CD4-positive, alpha-beta T cell treated with Interferon alpha-2 for 1 hour (primary cell): Measurements from ENCODE around the gene FDPS.
"Not testable (repeated sequence)": the region's sequence is repeated elsewhere in the genome, so short reads cannot be mapped to it uniquely, and the experiment has no call there.

Experiments
- DNase-seq, 2 donors: peaks; one replicate each; pipeline ENCODE4 v3.0.0-alpha.2; 2020 to 2022

The FDPS gene

GRCh38 chr1:155320661-155321617 is 12.3 kb downstream of the FDPS start, which contains the start of gene RUSC1:
Gene RUSC1 (plus strand): TSS chr1:155320894. CDS start chr1:155321774, 880 bp downstream.
- DNase-seq = peak; percentile 73 to 75

GRCh38 chr1:155321639-155322503 is 13.2 kb downstream of the FDPS start:
- no peak for DNase-seq

- no peak for DNase-seq
Observed at GRCh38 chr1:155322571-155322952, 13.9 kb downstream of the FDPS start.

- DNase-seq = peak; percentile 78 to 85
Observed at GRCh38 chr1:155322953-155323728, 14.5 kb downstream of the FDPS start.

GRCh38 chr1:155323729-155324036 is 15.0 kb downstream of the FDPS start:
- DNase-seq = peak; percentile 78 to 87

GRCh38 chr1:155324037-155324716 is 15.5 kb downstream of the FDPS start:
- DNase-seq = peak; percentile 87 to 91

GRCh38 chr1:155324717-155325602 is 16.3 kb downstream of the FDPS start:
- DNase-seq = no peak

GRCh38 chr1:155325603-155325893 is 16.9 kb downstream of the FDPS start:
- no peak for DNase-seq

GRCh38 chr1:155326020-155326526 is 17.4 kb downstream of the FDPS start:
- no peak for DNase-seq

GRCh38 chr1:155326631-155327037 is 18.0 kb downstream of the FDPS start:
- no peak for DNase-seq

GRCh38 chr1:155327981-155328380 is 19.3 kb downstream of the FDPS start:
- DNase-seq = no peak

GRCh38 chr1:155328856-155329255 is 20.2 kb downstream of the FDPS start:
- DNase-seq = not testable (repeated sequence)

- no peak for DNase-seq
Observed at GRCh38 chr1:155329980-155330598, 21.4 kb downstream of the FDPS start.

GRCh38 chr1:155334962-155335361 is 26.3 kb downstream of the FDPS start:
- DNase-seq = no peak

GRCh38 chr1:155339515-155340097 is 30.9 kb downstream of the FDPS start:
- no peak for DNase-seq

GRCh38 chr1:155342842-155343241 is 34.2 kb downstream of the FDPS start:
- DNase-seq = no peak

- no peak for DNase-seq
Observed at GRCh38 chr1:155352631-155353030, 44.0 kb downstream of the FDPS start.

- DNase-seq = no peak
Observed at GRCh38 chr1:155360051-155360450, 51.4 kb downstream of the FDPS start.
